Adipocyte (in vitro differentiated cells): ENCODE data around the gene LCE2D.

ENCODE experiments used
- DNase-seq: peaks from one replicate; pipeline ENCODE4 v3.0.0-alpha.2; 2015; ENCODE audit warnings: low read depth
- H3K27me3 ChIP-seq: replicated peaks from 2 replicates; pipeline ENCODE4 v1.7.0; 2013; ENCODE audit warnings: mild to moderate bottlenecking, low read length, moderate library complexity; ENCODE audit not compliant: control insufficient read depth, insufficient read depth
- H3K36me3 ChIP-seq: 2 replicates; pipeline ENCODE4 v1.7.0; 2013; ENCODE audit warnings: low read length, mild to moderate bottlenecking, moderate library complexity; ENCODE audit not compliant: control insufficient read depth, insufficient read depth, severe bottlenecking
- H3K4me1 ChIP-seq: 2 replicates; pipeline ENCODE4 v1.7.0; 2013; ENCODE audit warnings: mild to moderate bottlenecking, low read length, moderate library complexity; ENCODE audit not compliant: control insufficient read depth, insufficient read depth
- H3K4me3 ChIP-seq: 2 replicates; pipeline ENCODE4 v1.7.0; 2013; ENCODE audit warnings: mild to moderate bottlenecking, low read length, moderate library complexity
- H3K9ac ChIP-seq: 2 replicates; pipeline ENCODE4 v1.7.0; 2013; ENCODE audit warnings: mild to moderate bottlenecking, low read length, moderate library complexity
- H3K9me3 ChIP-seq: 2 replicates; pipeline ENCODE4 v1.7.0; 2013; ENCODE audit warnings: mild to moderate bottlenecking, low read length, moderate library complexity; ENCODE audit not compliant: control insufficient read depth

Gene LCE2D, protein sequence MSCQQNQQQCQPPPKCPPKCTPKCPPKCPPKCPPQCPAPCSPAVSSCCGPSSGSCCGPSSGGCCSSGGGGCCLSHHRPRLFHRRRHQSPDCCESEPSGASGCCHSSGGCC

DNA sequence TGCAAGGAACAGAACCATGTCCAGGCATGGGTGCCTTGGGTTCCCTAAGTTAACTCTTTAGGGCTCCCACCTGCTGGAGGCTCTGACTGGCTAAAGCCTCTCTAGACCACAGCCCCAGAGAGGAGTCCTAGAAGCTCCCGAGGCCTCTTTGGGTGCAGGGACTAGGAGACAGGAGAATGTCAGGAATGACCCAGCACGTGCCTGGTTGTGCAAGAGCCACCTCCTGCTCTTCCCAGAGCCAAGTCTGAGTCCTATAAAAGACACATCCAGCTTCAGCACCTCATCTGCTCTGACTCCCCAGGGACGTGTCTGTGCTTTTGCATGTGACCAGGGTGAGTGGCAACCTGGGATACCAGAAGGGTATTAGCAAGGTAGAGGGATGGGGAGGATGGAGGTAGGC is at the start of gene LCE2D:
Gene LCE2D (plus strand): TSS at position 283 of the 400 bp plus-strand sequence. CDS start 726 bp downstream, outside the sequence.
- Histone ChIP-seq H3K27me3 (no peaks in the 10 kb centered on the region), H3K36me3 (no peaks in the 10 kb centered on the region), H3K4me3 (no peak within 1 kb of the TSS), H3K9me3 (no peaks in the 10 kb centered on the region), H3K9ac (no peak within 1 kb of the TSS), H3K4me1 (no peaks in the 10 kb centered on the region)
- DNase-seq, result no peak

DNA sequence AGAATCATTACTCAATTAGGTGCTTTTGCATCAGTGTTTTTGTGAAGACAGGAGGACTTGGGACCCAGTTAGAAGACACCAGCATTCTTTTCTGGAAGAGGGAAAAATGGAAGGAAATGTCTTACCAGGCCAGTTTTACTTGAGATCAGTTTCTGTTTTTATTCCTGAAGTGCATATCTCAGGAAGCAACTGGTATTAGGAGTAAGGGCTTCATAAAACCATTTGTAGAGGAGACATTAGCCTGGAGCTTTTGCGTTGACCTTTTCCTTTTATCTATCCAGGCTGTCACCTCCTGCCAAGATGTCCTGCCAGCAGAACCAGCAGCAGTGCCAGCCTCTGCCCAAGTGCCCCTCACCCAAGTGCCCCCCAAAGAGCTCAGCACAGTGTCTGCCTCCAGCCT is 49.7 kb upstream of the LCE2D start, which contains the start of gene LCE3B:
Gene LCE3B (plus strand): TSS at position 301 of the 400 bp plus-strand sequence. CDS start 0 bp downstream, at position 301.
- H3K9me3 ChIP-seq, result peaks cover 11% of the 10 kb centered on the region
- no peaks in the 10 kb centered on the region for H3K27me3 ChIP-seq
- H3K4me1 ChIP-seq, result no peaks in the 10 kb centered on the region
- no peak within 1 kb of the TSS for H3K4me3 ChIP-seq
- no peak for DNase-seq
- H3K36me3 ChIP-seq, result no peaks in the 10 kb centered on the region
- H3K9ac ChIP-seq, result no peak within 1 kb of the TSS

DNA sequence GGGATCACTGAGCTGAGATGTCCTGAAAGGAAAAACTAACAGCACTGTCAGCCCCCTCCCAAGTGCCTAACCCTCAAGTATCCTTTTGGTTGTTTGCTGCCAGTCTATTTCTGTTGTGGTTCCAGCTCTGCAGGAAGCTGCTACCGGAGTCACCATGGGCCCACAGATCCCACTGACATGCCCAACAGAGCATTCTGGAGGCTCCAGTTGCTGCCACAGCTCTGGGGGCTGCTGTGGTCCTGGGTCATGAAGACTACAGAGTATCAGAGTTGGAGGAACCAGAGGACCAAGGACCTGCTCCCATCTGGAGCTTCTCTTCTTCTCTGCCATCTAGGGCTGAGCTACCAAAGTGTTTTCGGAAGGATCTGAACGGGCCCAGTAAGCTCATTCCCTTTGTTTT is 41.2 kb upstream of the LCE2D start:
- Histone ChIP-seq H3K36me3 (no peaks in the 10 kb centered on the region), H3K9ac (no peak overlapping the region), H3K4me1 (peaks cover 10% of the 10 kb centered on the region), H3K27me3 (peaks cover 4% of the 10 kb centered on the region), H3K4me3 (no peak overlapping the region), H3K9me3 (peaks cover 40% of the 10 kb centered on the region)
- DNase-seq, result no peak

DNA sequence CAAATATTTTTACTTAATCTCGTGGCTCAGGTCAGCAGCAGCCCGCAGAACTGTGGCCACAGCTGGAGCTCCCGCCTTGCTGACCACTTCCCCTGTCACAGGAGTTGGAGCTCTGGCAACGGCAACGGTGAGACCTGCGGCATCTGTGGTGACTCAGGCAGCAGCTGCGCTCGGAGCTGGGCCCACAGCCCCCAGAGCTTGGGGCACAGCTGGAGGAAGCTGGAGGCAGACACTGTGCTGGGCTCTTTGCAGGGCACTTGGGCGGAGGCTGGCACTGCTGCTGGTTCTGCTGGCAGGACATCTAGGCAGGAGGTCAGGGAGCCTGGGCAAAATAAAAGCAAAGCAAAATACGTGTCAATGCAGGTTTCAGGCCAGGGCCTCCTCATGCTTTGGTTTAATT is 40.4 kb upstream of the LCE2D start, which contains the start of gene LCE3A:
Gene LCE3A (minus strand): TSS at position 301 of the 400 bp plus-strand sequence. CDS start 0 bp downstream, at position 301.
- no peak for DNase-seq

DNA sequence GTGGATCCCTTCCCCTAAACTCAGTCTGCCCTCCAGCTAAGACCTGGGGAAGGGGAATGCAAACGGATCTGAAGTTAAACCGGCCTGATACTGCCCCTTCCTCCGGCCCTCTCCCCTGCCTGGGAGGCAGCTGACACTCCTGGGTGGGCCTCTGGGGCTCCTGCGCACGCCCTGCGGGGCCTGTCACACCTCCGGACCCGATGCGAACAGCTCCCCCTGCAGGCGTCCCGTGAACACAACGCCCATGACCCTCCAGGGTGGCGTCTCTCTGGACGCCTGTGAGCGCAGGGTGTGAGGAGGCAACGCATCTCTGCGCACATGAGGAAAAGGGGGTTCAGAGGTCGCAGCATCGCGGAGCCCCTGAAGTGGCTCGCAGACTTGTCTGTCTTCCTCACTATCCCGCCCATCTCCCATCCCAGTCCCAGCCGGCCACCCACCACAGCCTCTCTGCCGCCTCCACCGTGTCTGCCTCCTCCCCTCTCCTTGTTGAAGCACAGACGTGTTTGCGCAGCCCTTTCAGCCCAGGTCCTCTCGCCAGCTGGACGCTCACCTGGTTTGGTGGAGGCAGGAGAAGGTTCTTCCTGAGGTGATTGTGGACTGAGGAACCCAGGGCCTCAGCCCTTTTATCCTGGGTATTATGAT is 39.9 kb upstream of the LCE2D start:
- Histone ChIP-seq H3K4me3 (no peak overlapping the region), H3K36me3 (no peaks in the 10 kb centered on the region), H3K4me1 (peaks cover 10% of the 10 kb centered on the region), H3K9me3 (peaks cover 31% of the 10 kb centered on the region), H3K9ac (no peak overlapping the region), H3K27me3 (peaks cover 4% of the 10 kb centered on the region)
- DNase-seq, result no peak

More for the DNA sequence above, 40.4 kb upstream of the LCE2D start, which contains the start of gene LCE3A:
- Histone ChIP-seq H3K4me3 (no peak within 1 kb of the TSS), H3K27me3 (peaks cover 4% of the 10 kb centered on the region), H3K36me3 (no peaks in the 10 kb centered on the region), H3K4me1 (peaks cover 10% of the 10 kb centered on the region), H3K9me3 (peaks cover 36% of the 10 kb centered on the region), H3K9ac (no peak within 1 kb of the TSS)

DNA sequence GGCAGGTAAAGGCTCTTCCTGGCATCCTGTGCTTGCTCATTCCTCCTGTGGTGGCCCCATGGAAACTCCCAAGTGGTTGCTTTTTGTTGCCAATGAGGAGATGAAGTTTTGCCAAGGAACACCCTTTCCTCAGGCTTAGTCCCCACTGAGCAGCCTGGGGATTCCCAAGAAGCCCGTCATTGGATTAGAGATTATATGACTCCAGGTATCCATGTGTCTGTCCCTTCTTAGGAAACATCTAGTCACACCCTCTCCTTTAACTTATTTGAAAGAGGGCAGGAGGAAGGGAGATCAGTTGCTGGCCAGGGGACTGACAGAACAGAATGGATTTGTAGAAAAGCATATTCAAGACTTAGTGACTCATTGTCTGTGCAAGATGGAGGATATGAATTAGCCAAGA is 36.4 kb upstream of the LCE2D start:
- H3K27me3 ChIP-seq, result peaks cover 4% of the 10 kb centered on the region
- no peak overlapping the region for H3K9ac ChIP-seq
- no peak overlapping the region for H3K4me3 ChIP-seq
- no peak for DNase-seq
- H3K4me1 ChIP-seq, result peaks cover 19% of the 10 kb centered on the region
- peaks cover 14% of the 10 kb centered on the region for H3K9me3 ChIP-seq
- H3K36me3 ChIP-seq, result no peaks in the 10 kb centered on the region

DNA sequence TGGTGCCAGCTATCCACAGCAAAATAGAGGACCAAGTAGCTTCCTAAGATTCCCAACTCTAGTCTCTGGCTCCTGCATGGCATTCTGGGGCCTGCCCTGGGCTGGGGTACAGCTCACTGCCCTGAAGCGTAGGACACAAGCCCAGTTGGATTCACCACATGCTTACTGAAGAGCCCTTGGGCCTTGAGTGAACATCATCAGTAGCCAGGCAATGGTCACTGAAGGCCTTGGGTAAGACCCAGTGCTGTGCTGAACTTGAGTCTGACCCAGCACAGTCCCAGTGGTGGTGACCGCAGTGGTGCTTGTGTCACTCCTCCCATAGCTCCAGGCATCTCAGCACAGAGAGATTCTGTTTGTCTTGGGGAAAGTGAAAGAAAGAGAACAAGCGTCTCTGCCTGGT is 32.6 kb upstream of the LCE2D start:
- no peak for DNase-seq
- no peak overlapping the region for H3K4me3 ChIP-seq
- no peak overlapping the region for H3K9ac ChIP-seq
- peaks cover 11% of the 10 kb centered on the region for H3K4me1 ChIP-seq
- H3K9me3 ChIP-seq, result peaks cover 20% of the 10 kb centered on the region
- no peaks in the 10 kb centered on the region for H3K36me3 ChIP-seq
- no peaks in the 10 kb centered on the region for H3K27me3 ChIP-seq

DNA sequence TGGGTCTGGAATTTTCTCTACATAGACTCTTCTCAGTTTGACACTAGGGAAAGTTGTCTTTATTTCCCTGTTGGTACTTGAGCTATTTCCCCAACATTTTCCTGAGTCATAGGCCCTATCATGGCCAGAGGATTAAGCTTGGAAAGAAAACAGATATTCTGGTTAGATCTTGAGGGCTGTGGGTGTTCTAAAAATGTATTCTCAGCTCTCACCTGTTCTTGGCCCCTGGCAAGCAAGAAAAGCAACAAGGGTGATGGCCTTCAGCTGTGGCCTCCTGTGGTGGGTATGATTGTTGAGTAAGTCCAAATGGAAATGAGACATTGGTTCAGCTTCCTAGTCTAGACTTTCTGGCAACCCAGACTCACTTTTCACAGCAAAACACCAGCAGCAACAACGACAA is 22.8 kb upstream of the LCE2D start:
- no peaks in the 10 kb centered on the region for H3K4me1 ChIP-seq

DNA sequence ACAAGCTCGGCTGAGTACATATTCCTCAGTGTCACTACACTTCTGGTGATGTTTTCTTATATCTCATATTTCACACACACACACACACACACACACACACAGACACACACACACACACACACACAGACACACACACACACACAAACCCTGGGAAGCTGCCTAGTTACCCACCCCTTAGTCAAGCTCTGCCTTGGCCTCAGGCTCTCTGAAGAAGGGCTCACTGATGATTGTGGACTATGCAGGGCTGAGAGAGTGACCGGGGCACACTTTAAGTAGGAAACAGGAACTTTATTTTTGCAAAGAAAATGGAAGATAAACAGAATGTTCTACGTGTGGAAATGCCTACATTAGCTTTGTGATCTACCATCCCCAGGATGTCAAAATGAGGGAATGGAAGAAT is 19.2 kb upstream of the LCE2D start:
- Histone ChIP-seq H3K9ac (no peak overlapping the region), H3K9me3 (peaks cover under 1% of the 10 kb centered on the region), H3K27me3 (no peaks in the 10 kb centered on the region), H3K4me3 (no peak overlapping the region), H3K4me1 (no peaks in the 10 kb centered on the region), H3K36me3 (no peaks in the 10 kb centered on the region)
- no peak for DNase-seq

More for the DNA sequence above, 22.8 kb upstream of the LCE2D start:
- Histone ChIP-seq H3K4me3 (no peak overlapping the region), H3K9ac (no peak overlapping the region), H3K9me3 (peaks cover 7% of the 10 kb centered on the region), H3K27me3 (no peaks in the 10 kb centered on the region), H3K36me3 (no peaks in the 10 kb centered on the region)
- no peak for DNase-seq

DNA sequence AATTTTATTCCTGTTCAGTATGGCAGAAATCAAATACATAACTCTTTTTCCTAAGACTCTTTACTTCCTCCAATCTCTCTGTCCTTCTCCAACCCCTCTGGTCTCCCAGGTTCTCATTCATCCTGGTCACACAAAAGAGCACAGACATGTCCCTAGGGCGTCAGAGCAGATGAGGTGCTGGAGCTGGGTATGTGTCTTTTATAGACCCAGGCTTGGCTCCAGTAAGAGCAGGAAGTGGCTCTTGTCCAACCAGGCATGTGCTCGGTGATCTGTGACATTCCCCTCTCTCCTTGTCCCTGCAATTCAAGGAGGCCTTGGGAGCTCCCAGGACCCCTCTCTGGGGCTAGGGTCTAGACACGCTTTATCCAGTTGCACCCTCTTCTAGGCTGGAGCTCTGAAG is 18.0 kb upstream of the LCE2D start:
- no peak overlapping the region for H3K4me3 ChIP-seq
- no peaks in the 10 kb centered on the region for H3K36me3 ChIP-seq
- H3K9me3 ChIP-seq, result no peaks in the 10 kb centered on the region
- H3K9ac ChIP-seq, result no peak overlapping the region
- H3K27me3 ChIP-seq, result no peaks in the 10 kb centered on the region
- no peak for DNase-seq
- H3K4me1 ChIP-seq, result no peaks in the 10 kb centered on the region

DNA sequence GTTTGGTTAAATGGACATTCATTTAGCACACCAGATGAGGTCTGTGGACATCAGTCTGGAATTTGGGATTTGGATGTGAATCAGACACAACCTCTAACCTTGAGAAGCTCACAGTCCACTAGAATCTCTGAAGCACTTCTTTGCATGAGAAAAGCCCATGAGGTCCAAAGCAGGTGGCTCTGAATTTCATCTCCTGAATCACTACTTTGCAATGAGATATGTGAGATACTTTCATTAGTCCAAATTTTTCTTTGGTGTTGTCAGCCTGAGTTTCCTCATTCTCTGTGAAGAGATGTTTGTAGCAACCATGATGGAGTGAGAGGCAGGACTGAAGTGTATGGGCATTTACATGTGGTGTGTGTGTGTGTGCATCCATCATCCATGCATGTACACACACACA is 16.5 kb upstream of the LCE2D start:
- no peaks in the 10 kb centered on the region for H3K9me3 ChIP-seq

More for the DNA sequence above, 16.5 kb upstream of the LCE2D start:
- H3K9ac ChIP-seq, result no peak overlapping the region
- H3K4me3 ChIP-seq, result no peak overlapping the region
- no peak for DNase-seq
- no peaks in the 10 kb centered on the region for H3K4me1 ChIP-seq
- no peaks in the 10 kb centered on the region for H3K36me3 ChIP-seq
- no peaks in the 10 kb centered on the region for H3K27me3 ChIP-seq
